Stimulated activated CD4-positive, alpha-beta T cell treated with anti-CD3 and anti-CD28 coated beads, TNF-alpha, amount 100 ng/mL, for 48 hours (primary cell): ENCODE data around the gene TTC21A.
"Not testable (repeated sequence)": the region's sequence is repeated elsewhere in the genome, so short reads cannot be mapped to it uniquely, and the experiment has no call there.

ENCODE experiments used
- DNase-seq, 3 donors: peaks; one replicate each; pipeline ENCODE4 v3.0.0-alpha.2; 2020; ENCODE audit warnings: low read depth in 3 of 3

The TTC21A gene, protein sequence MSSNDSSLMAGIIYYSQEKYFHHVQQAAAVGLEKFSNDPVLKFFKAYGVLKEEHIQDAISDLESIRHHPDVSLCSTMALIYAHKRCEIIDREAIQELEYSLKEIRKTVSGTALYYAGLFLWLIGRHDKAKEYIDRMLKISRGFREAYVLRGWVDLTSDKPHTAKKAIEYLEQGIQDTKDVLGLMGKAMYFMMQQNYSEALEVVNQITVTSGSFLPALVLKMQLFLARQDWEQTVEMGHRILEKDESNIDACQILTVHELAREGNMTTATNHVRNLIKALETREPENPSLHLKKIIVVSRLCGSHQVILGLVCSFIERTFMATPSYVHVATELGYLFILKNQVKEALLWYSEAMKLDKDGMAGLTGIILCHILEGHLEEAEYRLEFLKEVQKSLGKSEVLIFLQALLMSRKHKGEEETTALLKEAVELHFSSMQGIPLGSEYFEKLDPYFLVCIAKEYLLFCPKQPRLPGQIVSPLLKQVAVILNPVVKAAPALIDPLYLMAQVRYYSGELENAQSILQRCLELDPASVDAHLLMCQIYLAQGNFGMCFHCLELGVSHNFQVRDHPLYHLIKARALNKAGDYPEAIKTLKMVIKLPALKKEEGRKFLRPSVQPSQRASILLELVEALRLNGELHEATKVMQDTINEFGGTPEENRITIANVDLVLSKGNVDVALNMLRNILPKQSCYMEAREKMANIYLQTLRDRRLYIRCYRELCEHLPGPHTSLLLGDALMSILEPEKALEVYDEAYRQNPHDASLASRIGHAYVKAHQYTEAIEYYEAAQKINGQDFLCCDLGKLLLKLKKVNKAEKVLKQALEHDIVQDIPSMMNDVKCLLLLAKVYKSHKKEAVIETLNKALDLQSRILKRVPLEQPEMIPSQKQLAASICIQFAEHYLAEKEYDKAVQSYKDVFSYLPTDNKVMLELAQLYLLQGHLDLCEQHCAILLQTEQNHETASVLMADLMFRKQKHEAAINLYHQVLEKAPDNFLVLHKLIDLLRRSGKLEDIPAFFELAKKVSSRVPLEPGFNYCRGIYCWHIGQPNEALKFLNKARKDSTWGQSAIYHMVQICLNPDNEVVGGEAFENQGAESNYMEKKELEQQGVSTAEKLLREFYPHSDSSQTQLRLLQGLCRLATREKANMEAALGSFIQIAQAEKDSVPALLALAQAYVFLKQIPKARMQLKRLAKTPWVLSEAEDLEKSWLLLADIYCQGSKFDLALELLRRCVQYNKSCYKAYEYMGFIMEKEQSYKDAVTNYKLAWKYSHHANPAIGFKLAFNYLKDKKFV (N-terminal part only)

DNA sequence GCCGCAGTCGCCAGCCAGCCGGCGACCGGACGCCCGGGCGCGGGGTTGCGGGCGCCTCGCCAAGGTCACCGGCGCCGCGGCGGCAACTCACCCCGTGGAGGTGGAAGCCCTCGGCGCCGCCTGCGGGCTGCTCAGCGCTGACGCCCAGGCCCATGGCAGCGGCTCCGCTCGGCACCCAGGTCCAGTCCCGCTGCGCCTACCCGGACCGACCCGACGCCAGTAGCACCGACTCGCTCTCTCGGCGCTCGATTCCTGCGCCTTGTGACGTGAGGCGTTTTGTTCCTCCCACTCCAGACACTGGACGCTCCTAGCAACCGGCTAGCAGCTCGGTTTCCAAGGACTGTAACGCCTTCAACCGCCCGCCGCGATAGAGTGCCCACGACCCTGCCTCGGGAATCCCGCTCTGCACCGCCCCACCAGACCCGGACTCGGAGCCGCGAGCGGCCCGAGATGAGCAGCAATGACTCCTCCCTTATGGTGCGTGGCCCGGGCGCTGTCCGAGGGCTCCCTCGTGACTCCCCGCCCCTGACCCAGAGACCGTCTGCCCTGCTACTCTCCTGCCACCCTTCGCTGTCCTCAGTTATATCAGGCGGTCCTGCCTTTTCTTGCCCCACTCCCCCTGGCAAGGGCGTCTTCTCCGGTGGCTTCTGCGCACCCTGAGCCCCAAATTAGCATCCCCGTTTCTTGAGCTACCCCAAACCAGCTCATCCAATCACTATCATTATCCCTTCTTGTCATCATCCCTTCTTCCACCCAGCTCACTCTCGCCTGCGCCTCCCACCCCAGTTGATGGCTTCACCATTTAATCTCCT is at the start of gene TTC21A, which contains the start of gene GORASP1:
TTC21A (plus strand) TSS at position 293 of the 812 bp plus-strand sequence; CDS start at position 451, 158 bp downstream.
GORASP1 (minus strand) TSS at position 240 of the 812 bp plus-strand sequence; CDS start at position 154, 86 bp downstream.
- DNase-seq: peak; percentile 30 to 57 (median 30)

DNA sequence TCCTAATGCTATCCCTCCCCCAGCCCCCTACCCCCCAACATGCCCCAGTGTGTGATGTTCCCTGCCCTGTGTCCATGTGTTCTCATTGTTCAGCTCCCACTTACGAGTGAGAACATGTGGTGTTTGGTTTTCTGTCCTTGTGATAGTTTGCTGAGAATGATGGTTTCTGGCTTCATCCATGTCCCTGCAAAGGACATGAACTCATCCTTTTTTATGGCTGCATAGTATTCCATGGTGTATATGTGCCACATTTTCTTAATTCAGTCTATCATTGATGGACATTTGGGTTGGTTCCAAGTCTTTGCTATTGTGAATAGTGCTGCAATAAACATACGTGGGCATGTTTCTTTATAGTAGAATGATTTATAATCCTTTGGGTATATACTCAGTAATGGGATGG is 46.3 kb upstream of the TTC21A start:
- DNase-seq: not testable (repeated sequence)

DNA sequence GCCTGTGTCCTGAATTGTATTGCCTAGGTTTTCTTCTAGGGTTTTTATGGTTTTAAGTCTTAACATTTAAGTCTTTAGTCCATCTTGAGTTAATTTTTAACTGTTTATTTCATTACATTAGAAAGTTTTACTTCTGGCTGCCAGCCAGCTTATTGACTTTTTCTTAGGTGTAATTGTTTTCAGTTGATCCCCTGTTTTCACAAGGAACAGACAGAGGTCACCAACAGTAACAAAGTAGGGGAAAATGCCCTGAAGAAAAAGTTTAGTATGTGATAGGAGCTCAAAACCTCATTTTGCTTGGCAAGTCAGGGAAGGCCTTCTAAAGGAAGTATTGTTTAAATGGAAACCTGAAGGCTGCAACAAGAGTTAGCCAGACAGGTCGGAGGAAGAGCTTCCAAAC is 45.3 kb upstream of the TTC21A start:
- DNase-seq: no peak

DNA sequence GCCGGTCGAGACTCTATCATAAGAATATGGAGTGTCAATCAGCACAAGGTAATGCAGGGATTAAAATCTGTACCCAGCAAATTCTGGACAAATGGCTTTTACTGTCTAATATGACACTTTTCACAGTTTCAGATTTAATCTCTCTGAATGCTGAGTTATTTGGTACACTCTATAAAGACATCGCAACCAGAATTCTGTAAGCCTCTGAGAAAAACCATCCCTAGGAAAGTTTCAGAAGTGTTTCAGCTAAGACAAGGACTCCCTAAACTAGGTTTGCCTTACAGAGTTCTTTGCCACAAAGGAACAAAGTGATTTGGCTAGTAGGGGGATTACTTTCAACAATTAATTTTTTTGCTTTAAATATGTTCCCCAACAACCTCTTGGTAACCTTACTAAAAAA is 44.3 kb upstream of the TTC21A start:
- no peak for DNase-seq

DNA sequence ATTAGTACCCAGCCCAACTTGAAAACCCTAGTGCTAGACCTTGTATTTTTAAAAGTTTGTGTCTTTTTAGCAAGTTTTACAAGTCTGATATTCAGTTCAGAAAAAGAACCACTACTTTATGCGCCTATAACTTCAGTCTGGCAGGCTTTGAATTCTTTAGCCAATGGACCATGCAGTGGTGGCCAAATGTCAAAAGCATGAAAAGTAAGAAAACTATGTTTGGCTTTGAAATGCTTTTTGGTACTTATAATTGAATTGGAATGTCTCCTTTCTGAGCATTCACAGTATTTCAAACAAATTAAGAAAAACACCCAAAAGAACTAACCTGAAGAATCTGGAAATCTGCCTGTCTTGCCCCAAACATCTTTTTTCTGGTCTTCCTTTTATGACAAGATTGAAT is 42.8 kb upstream of the TTC21A start:
- DNase-seq: no peak

DNA sequence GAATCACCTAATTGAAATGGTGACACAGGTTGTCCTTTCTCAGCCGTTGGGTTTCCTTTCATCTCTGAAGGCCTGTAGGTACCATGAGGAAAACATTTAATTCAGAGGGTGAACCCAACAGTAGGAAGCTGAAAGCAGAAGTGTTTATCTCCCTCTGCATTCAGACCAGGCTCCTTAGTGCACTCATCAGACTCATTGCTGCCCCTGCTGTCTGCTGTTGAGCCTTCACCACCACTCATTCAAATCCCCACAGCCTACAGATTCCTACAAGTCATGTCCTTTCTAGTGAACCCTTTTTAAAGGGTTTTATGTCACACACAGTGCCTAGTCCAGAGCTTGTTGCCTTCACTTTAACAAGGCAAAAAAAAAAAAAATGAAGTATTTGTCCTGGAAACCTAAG is 42.3 kb upstream of the TTC21A start:
- DNase-seq: no peak

DNA sequence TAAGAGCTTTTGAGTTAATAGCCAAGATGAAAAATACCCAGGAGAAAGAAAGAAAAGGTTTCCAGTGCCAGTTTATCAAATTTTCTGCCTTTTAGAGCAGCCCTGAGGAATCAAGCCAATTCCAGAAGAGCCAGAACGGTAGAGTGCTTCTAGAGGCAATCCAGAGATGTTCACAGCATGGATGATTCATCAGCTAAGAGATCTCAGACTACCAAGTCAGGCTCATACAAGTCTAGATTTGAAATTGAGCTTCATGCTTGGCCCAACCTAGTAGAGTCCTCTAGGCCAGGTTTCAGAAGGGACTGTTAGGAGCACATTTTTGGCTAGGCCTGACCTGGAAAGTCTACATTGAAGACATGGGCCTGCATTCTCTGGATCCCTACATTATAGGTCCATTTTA is 40.2 kb upstream of the TTC21A start:
- no peak for DNase-seq

DNA sequence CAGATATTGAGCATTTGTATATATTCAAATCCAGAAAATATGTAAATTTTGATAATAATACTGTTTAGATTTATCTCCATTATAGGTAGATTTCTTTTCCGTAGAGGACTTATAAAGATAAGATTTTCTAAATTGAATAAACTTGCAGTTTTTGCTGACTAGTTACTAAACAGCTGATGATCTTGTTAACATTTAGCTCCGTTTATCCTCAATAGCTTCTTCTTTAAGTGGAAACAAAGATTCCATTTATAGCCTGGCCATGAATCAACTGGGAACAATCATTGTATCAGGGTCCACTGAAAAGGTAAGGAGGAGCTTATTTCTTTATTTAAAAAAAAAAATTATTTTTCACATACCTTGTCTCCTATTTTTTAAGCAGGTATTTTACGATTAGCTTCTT is 38.9 kb upstream of the TTC21A start:
- no peak for DNase-seq

DNA sequence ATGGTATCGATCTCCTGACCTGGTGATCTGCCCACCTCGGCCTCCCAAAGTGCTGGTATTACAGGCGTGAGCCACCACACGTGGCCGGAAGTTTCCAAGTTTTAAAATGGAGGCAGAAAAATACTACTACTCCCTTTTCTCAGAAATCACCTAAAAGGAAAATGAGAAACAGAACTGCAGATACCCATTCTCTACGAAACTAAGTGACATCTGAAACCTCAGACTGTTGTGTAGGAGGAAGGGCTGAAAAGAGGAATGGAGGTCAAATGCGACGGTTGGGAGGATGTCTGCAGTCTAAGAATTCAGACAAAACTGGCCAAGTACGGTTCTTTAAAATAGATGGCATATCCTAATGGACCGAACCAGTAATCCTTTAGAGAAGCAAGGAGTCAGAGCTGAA is 31.6 kb upstream of the TTC21A start:
- DNase-seq: no peak

DNA sequence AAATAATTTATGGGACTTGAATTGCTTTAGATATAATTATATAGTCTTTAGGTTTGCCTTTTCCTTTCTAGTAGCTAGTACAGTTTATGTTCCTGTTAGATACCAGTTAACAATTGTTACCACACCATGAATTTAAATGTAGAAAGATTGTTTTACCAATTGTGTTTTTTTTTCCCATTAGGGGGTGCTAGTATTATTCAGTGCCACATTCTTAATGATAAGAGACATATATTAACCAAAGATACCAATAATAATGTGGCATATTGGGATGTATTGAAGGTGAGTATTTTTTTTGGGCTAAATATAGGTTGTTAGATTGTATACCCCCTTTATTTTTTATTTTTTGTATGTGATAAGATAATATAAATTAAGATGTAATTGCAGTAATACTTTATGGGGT is 27.9 kb upstream of the TTC21A start:
- no peak for DNase-seq

DNA sequence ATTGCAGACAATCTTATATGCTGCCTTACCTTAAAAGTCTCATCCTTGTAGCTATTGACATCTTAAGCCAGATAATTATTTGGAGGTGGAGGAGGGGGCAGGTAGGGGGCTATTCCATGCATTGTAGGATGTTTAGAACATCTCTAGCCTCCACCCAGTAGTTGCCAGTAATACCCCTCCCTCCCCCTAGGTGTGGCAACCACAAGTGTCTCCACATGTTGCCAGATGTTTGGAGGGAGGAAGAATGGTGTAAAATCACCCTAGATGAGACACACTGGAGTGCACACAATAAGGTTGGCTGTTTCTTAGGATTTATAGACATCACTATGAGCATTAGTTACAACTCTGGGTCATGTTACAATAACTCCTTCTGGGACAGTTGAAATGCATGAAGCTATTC is 27.5 kb upstream of the TTC21A start:
- no peak for DNase-seq

DNA sequence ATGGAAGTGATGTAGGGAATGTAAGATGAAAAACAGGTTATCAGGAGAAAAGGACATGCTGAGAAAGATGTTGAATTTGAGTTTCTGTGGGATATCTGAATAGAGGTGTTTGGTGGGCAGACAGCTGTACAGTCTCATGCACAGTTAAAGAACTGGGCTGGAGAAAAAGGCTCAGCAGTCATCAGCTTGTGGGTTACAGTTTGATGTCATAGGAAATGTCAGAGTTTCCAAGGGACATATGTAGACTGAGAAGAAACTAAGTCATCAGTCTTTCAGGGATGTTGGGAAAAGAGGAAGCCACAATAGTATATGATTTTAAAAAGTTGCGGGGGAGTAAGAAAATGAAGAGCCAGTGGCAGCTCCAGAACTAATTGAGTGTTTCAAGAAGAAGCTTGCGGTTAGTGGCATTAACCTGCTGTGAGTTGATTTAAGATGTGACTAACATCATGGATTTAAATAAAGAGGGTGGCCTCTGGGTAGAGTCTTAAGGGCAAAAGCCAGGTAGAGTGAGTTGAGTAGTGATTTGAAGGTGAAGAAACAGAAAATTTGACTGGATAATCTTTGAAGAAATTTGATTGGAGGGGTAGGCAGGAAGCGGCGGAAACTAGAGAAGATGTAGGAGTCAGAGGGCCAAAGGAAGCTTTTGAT is 24.7 kb upstream of the TTC21A start:
- no peak for DNase-seq

DNA sequence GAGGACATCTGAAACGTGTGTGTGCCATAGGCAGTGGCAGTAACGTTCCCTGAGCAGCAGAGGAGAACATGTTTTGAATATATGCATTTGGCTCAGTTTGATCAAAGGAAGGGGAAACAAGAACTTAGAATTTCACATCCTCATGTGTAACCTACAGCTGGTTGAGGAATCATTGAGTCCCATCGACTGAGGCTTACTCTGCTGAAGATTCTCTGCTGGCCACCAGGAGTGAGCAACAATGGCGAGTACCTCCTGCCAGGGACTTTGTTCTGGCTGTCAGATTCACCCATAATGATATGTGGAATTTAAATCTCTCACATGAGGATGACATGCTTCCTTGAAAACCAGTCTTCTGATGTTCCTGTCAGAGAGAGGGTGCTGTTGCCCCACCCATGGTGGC is 21.3 kb upstream of the TTC21A start:
- no peak for DNase-seq

DNA sequence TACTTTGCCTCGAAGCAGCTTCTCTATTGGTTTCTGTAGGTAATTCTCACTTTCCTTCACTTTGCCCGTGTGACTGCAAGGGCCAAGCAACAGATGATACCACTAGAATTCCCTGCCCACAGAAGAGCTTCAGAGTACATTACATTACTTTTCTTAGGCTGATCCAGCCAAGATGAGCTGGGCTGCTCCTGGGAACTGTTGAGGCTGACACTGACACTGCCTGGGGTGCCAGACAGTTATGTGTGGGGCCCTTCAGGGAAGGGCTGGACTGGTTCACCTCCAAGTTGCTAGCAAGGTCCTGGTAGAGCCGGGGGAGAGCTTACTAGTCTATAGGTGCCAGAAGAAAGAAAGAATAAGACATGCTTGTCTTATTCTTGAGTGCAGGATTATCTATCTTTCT is 19.0 kb upstream of the TTC21A start:
- no peak for DNase-seq

DNA sequence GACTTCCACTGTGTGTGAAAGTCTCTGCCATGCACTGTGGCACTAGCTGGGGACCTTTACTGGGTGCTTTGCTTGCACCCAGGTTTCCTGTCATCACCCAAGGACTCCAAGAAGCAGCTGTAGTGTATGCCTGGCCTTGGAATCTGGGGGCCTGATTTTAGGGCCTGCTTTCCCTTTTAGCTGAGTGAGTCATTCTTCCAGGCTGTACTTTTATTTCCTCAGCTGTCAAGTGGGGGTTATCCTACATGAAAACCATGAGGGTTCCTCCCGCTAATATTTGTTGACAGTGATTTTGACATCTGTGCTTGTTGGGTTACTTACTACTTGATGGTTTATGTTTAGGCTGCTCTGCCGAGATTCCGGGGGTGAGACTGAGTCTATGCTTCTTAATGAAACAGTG is 18.6 kb upstream of the TTC21A start:
- no peak for DNase-seq

DNA sequence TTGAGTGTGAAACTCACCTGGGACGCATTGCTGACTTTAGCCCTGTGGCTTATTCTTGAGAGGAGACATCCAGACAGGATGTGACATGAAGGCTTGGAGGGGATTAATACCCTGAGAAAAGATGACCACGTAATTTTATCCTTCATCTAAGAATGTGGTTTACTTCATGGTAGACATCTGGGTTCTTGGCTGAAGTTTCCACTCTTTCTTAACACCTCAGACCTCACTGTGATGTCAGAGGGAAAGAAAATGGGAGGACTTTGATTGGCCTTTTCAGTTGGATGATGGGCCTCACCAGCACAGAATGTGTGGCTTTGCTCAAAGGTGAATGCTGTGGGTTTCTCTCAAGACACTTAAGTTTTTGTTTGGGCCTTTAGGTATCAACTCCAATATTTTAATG is 16.6 kb upstream of the TTC21A start:
- no peak for DNase-seq

DNA sequence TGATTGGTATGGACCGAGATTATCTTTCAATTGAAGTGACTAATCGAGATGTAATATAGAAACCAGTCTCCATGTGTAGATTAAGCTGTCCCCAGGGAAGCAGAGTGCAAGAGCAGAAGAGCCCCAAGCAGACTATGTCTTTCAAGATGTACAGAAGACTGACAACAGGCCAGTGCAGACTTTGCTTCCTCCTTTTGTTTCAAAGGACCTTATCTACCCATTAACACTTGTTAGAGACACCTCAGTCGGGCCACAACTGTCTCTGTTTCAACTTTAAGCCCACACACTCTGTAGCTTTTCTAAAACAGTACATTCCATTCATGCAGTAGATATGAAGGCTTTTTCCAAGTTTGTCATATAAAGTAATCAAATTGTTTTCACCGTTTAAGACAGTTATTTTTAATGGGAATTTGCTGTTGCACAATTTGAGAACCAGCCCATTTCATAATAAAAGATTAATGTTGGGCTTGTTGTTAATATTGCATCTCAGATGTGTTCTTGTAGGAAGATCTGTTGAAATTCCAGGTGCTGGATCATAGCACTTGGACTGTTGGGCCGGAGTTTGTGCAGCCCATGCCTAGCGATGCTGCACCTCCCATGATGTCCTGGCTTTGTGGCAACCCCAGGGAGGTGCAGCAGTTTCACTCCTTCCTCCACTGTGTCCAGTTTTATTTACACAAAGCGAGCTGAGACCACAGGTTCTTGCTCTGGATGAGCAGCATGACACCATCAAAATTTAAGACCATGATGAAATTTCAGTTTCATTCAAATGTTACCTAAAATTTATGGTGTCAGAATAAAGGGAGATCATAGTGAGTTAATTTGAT is 12.4 kb upstream of the TTC21A start:
- no peak for DNase-seq

DNA sequence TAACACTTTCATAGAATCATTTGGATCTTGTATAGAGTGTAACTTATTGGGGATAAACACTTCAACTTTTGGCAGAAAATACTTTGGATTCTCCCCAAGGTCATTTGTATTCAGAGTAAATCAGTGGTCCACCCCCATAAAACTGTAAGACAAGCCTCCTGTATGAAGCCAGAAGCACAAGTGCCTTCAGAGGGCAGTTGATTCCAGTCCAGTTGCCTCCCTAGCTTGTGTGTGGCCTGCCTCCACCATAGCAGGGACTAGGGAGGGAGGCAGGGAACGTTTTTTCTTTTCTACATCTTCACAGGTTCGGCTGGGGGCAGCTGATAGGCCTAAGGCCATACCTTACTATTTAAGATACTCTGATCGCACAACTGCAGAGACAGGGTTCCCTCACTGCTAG is 11.7 kb upstream of the TTC21A start:
- no peak for DNase-seq

DNA sequence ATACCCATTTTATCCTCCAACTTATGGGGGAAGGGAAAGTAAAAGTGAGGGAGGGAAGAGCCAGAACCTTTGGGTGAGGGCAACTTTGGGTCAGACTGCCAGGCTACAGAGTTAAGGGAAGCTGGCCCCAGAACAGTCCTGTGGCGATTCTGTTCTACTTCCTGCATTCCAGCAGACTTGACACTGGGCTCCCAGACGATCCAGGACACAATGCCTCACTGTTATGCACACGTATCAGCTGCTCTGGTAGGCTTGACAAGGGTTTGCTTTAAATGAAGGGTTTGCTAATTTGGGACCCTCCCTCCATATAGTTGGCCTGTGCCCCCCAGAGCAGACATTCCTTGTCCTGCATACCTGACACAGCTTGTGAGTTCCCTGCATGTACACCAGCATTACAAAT is 10.7 kb upstream of the TTC21A start:
- DNase-seq: no peak
